Stimulated activated CD8-positive, alpha-beta memory T cell treated with anti-CD3 and anti-CD28 coated beads, Interleukin-7, amount 100 ng/mL, for 1 hour (primary cell): ENCODE results near the gene NKAIN1.

ENCODE experiments used
- DNase-seq, 2 donors: peaks; one replicate each; pipeline ENCODE4 v3.0.0-alpha.2; 2020; ENCODE audit warnings: low read depth in 2 of 2

The NKAIN1 gene

DNA sequence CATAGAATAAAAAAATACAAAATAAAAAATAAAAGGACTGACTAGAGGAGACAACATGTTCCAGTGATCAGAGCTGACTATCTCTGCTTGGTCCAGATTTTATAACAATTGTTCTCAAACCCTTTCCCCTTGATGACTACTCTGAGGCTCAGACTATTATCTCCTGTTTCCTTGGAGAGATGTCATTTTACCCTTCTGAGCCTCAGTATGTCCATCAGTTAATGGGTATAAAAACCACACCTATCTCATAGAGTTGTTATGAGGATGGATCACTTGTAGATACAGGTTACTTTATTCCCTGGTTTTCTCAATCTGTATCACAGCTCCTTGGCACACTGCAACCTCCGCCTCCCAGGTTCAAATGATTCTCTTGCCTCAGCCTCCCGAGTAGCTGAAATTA, 7.0 kb downstream of the NKAIN1 start:
- DNase-seq: no peak

DNA sequence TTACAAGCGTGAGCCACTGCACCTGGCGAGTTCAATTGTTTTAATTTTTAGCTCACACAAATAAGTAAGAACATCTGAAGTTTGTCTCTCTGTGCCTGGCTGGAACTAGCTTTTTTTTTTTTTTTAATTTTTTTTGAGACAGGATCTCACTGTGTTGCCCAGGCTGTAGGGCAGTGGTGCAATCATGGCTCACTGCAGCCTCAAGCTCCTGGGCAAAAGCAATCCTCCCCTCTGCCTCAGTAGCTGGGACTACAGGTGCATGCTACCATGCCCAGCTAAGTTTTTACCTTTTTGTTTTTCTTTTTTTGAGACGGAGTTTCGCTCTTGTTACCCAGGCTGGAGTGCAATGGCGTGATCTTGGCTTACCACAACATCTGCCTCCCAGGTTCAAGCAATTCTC, 7.9 kb downstream of the NKAIN1 start:
- no peak for DNase-seq

DNA sequence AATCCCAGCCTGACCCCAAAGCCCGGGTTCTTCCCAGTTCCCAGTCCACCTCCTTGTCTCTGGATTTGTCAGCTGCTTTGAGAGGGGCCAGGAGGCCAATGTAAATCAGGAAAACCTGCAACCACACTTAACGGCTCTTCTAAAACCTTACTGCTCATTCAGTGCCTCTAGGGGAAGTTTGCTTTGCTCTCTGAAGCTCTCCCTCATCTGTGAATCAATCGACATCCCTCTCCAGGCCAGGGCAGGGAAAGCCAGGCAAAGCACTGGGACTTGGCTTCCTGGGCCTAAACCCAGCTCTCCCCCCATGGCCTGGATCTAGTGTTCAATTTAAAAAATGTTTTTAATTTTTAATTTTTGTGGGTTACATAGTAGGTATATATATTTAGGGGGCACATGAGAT, 9.3 kb downstream of the NKAIN1 start:
- no peak for DNase-seq

DNA sequence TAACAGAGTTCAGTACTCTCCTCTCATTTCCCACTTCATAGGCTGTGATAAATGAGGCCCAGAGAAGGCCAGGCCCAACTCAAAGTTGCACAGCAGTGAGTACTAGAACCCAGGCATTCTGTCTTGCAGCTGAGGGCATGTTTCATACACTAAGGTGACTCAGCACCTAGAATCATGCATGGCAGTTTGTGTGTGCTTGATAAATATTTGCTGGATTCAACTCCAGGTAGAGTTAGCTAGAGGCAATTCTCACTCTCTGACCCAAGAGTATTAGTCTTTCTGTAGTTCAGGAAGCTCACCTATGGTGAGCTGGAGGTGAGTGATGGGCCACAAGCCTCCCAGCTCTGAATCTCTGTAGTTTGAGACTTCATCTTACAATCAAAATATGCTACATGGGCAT, 10.7 kb downstream of the NKAIN1 start:
- DNase-seq: no peak

DNA sequence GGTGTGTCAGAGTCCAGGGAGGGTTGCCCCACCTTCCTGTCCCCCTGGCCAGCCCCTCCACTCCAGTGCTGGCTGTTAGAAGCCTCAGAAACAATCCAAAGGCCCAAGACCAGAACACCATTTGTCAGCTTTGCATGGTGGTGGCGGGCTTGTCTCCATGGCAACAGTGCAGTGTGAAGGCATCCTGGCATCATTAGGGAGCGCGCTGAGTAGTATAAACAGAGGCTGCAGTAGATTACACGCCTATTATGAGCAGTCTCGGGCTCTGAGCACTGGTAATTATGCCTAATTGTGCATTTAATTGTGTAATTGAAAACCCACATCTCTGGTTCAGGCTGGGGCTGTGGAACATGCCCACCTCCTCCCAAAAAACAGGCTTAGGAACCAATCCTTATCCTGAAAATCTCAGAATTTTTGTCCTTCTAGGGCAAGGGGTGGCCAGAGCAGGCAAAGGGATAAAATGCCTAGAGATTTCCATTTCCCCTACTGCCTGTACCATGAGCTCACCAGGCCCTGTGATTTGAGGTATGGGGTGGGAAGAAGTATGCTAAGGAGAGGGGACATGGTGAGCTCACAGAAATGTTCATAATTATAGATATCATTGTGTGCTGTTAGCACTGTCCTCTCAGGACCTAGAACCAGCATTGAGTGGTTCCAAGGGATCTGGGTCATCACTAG, 11.7 kb downstream of the NKAIN1 start:
- DNase-seq: no peak

DNA sequence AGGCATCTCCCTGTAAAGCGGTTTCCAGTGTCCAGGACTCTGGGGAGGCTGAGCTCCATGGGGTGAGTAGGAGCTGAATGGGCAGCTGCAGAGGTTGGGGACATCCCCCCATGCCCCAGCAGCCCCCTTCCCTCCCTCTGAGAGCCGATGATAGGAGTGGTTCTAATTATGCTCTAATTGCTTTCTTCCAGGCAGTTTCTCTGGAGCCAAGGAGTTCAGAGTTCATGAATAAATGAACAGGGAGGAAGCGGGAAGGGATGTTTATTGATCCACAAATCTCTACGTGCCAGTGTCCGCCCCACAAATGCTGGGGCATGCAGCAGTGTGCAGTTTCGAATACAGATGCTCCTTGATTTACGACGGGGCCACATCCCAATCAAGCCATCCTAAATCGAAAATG, 15.6 kb downstream of the NKAIN1 start:
- no peak for DNase-seq

DNA sequence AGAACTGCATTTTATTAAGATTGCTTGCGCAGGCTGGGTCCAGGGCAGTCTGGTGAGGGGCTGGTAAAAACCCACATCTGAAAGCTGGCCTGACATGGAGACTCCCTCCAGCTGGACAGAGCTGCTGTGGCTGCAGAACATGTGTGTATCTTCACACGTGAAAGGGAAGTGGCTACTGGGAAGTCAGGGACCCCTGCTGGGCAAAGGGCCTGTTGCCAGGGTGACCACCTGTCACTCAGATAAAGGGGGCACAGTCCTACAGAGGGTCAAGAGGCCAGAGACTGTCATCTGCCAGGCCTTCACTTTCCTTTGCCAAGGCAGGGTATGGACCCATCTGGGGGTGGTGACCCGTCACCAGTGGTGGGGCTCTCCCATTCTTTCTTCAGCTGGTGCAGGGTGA, 17.5 kb downstream of the NKAIN1 start:
- no peak for DNase-seq

DNA sequence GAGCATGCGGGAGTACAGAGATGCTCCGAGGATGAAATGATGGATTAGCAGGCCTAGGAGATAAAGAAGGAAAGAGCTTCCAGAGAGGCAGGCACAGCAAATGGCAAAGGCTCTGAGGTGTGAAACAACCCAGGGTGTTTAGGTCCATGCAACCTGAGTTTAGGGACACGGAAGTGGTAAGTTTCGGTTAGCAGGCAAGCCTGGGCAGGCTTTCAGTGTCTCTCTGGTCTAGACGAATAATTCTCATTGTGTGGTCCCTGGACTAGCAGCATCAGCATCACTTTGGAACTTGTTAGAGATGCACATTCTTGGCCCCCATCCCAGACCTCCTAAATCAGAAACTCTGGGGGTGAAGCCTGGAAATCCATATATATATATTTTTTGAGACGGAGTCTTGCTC, 18.6 kb downstream of the NKAIN1 start:
- no peak for DNase-seq

DNA sequence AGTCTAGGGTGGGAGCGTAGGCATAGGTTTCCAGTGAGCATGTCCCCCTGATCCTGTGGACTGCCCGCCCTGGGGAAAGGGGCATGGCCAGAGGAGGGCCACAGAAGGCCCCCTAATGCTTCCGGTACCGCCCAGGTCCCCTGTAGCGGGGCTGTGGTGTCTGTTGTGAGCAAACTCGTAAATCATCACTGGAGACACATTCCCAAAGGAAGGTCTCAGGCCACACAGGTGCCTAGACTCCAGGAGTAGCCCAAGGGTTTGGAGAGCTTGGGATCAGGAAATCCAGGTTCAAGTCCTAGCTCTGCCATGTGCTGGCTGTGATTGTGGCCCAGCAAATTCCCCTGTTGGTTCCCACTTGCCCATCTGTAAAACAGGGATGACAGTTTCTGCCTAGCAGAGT, 20.2 kb downstream of the NKAIN1 start:
- no peak for DNase-seq

DNA sequence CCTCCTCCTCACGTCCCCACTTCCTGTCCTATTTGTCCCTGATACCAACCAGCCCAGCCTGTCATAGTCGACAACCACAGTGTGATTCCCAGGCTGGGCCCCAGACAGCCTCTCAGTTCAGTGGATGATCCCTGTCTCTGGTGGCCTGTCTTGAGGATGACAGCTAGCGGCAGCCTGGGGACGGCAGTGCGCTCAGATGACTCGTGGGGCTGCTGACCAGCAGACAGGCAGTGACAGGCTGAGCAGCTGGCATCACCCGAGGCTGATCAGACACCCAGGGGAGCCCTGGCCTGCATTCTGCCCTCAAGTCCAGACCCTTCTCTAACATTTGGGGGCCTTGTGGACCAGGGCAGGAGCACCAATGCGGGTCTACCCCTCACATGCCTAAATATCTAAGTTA, 21.0 kb downstream of the NKAIN1 start:
- no peak for DNase-seq

DNA sequence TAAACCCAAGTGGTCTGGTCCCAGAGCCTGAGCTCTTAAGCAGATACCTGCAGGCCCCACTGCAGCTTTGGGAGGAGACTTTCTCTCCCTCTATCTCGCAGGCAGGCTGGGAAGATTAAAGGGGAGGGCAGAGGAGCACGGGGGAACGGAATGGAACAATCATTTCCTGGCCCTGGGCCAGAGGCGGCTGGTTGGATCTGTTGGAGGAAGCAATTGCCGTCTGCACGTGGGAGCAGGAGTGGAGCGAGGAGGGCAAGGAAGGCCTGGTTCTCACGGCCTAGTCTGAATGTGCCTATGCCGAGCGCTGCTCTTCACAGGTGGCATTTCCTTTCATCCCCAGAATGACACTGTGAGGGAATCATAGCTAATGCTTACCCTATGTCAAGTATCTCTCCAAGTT, 23.7 kb downstream of the NKAIN1 start:
- DNase-seq: no peak

DNA sequence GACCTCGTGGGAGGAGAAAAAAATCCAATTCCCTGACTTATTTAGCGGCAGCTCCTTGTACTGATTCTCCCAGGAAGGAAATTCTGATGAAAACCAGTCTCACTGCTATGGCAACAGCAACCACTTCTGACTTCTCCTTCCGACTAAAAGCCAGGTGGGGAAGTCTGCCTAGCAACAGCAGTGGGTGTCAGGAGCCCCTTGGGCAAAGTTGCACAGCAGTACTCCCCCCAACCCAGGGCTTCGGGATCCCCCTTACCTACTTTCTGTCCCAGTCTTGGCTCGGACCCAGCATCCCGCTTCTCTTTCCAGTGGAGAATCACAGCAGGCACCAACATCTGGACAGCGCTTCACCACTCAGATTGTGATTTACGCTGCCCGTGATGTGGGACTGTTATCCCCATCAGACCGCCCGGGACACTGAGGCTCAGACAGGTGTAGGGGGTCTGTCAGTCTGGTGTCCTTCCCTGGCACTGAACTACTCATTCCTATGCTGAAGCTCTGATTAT, 24.6 kb downstream of the NKAIN1 start:
- no peak for DNase-seq

DNA sequence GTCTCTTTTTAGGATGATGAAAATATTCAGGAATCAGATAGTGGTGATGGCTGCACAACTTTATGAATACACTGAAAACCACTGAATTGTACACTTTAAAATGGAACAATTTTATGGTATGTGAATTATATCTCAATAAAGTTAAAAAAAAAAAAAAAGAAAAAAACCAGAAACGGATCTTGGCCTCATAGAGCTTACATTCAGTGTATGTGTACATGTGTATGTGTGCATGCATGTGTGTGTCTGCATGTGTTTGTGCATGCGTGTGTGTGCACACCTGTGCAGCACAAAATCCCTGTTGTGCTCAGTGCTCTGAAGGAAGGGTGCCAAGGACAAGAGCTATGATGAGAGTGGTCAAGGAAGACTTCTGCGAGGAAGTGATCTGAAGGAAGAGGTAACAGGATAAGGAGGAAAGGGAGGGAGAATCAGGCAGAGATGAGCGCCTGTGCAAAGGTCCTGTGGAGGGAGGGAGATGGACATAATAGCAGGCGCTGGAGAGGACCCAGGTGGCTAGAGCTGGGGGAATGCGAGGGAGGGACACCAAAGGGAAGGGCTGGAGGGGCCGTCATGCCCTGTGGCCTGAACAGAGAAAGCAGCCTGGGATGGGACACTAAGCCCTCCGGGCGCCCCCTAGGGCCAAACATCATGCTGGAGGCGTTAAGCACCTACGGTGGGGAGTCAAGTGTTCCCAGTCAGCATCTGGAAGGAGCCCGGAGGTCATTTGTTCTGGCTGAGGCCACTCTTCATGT, 25.2 kb downstream of the NKAIN1 start:
- no peak for DNase-seq

DNA sequence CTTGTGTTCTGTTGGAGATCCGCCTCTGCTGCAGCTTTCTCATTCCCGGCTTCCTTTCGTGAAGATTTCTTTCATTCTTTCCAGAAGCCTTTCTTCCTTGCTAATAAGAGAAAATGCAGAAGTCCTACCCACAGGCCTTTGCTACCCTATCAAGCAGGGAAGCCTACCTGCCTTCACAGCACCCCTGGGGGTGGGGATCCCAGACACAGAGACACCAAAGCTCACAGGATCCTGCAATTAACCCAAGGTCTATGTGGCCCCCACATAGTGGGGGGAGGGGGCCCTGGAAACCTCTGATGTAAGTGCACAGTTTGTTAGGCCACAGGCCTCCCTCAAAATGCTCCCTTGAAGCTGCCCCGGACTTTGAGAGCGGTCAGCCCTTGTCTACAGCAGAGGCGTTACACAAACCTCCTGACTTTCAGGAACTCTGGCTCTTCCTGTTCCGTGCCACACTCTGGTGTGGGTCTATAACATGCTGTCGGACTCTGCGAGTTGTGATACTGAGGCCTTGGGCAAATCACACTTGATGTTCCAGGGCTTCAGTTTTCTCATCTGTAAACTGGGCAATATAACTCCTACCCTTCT, 31.2 kb downstream of the NKAIN1 start:
- no peak for DNase-seq

DNA sequence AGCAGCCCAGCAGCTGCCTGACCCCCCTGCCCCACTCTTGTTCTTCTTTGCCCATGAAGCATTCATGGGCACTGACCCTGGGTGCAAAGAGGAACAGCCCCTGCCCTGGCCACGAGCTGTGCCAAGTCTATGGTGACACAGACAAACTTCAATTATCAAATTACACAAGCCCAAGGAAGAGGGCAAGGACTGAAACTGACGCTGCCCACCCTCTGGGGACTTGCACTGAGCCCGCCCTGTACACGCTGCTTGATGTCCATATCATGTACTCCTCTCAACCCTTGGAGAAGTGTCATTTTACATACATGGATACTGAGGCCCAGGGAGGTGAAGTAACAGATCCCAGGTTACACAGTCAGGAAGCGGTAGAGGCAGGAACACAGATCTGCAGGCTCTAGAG, 32.1 kb downstream of the NKAIN1 start:
- DNase-seq: no peak

DNA sequence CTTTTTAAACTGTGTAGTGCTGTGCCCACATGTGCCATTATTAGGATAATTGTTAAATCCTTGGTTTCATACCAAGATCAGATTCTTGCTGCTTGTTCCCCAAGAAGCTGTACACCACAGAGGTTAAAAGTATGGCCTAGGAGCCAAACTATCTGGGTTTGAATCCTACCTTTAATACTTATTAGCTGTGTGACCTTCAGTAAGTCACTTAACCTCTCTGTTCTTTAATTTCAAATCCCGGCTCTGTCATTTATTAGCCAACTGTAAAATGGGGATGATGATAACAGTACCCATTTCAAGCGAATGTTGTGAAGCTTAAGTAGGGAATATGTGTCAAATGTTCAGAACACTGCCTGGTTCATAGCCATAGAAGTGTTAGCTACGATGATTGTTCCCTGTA, 32.6 kb downstream of the NKAIN1 start:
- DNase-seq: no peak

DNA sequence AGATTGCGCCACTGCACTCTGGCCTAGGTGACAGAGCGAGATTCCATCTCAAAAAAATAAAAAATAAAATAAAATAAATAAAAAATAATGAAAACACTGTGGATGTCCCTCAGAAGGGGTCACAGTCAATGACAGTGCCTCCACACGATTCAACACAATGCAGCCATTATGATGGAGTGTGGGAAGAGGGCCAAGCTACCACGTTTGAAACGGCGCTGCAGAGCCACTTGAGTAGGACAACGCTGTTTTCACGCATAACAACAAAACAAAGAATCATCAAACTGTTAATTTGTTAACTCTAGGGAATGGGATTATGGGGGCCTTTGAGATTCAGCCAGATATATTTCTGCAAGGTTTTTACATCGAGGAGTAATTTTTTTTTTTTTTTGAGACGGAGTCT, 36.5 kb downstream of the NKAIN1 start:
- no peak for DNase-seq

DNA sequence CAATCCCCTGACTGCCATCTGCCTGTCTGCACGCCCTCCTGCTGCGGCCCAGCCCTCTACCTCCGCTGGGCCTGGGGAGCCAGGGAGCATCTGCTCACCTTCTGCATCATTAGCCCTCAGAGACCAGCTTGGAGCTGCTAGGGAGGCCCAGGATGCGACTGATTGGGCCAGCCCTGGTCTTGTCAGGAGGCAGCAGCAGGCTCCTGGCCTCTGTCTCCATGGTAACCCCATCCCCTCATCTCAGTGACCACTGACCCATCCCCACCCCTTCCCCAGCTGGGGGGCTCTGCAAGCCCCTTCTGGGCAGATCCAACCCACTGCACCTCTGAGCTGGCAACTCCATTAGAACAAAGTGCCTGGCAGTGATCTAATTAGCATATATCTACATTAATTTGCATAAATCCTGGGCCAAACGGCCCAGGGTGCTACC, 37.7 kb downstream of the NKAIN1 start:
- no peak for DNase-seq

DNA sequence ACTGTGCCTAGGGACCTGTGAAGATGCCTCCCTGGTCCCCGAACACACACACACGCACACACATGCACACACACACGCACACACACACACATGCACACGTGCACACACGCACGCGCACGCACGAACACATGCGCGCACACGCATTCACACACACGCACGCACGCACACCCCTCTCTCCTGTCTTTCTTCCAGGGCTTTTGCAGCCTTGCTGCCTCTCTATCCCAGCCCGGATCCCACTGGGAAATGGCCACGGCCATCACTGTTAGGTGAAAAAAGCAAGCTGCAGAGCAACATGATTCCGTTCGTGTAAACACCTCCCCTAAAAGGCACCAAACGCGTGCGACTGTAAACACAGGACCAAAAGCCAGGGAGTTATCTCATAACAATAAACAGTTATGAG, 39.7 kb downstream of the NKAIN1 start:
- DNase-seq: no peak

DNA sequence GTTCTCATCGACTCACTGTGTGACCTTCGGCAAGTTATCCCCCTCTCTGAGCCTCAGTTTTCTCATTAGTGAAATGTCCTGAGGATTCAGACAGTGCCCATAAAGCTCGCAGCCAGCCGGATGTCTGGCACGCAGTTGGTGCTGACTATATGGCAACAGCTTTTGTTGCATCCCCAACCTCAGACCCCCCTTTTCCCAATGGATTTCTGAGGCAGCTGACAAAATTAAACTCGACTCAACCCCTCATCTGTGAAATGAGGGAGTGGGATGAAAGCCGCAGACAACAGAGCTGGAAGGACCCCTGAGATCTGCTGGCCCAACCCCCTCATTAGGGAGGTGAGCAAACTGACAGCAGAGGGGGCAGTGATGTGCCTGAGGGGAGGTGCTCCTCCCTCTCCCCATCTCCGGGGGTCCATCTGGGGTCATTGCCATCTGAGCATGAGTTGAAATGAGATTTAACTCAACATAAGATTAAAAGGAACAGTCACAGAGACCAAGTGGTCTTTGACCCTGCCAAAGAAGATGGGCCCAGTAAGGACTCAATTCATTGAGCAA, 40.4 kb downstream of the NKAIN1 start:
- DNase-seq: no peak

DNA sequence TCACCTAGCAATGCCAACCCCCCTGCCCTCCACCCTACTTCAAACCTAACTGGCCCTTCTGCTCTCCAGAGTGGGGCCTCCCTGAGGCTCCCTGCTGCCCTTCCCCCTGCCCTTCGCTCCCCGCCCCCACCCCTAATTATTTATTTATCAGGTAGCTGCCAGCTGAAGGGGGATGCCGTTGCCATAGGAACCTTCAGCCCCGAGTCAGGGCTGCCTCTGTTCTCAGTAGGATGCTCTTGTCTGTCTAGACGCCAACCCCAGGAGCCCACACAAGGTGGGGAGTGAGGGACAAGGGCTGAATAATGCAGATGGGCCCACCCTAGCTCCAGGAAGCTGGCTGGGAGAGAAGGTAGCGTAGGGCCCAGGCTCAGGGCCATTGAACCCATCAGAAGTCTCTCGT, 41.1 kb downstream of the NKAIN1 start:
- no peak for DNase-seq

DNA sequence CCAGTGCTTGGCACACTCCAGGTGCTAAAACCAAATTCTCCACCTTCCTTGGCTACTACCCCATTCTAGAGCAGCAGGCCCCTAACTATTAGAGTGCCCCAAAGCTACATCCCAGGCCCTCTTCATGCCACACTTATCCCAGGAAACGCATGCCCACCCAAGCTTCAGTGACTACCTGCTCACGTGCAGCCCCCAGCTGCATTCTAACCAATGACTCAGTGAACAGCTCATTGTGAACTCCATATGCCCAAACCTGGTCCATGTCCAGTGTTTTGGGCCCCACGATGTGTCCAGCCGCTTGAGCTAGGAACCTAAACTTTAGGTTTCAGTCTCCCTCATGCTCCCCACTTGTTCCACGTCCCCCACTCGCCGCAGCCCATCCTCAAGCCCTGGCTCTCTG, 41.5 kb downstream of the NKAIN1 start:
- DNase-seq: no peak

DNA sequence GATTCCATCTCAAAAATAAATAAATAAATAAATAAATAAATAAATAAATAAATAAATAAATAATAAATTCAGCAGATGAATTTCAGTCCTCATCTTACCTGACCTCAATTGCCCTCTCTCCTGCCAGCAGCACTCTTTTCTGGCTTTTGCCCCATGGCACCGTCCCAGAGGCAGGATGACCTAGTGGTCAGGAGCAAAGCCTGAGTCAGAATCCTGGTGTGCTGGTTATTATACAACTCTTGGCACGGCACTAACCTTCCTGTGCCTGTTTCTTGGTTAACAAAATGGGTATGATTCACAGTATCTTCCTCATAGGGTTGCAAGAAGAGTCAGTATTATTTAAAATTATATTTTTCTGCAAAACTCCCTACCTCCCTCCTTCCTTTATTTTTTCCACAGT, 43.0 kb downstream of the NKAIN1 start:
- DNase-seq: no peak
